GM21381 (cell line): ENCODE results near the gene LMTK2.

Experiments used
- ATAC-seq: cut with Tn5 transposase; IDR thresholded peaks from one replicate; pipeline ENCODE4 v1.9.1; 2021; ENCODE audit warnings: mild to moderate bottlenecking, moderate library complexity; ENCODE audit not compliant: unreplicated experiment

The LMTK2 gene

GRCh38 chr7:98252425-98253054 lies 145.9 kb downstream of the LMTK2 start:
- no peak for ATAC-seq

- ATAC-seq = no peak
Observed at GRCh38 chr7:98254516-98254915, 147.9 kb downstream of the LMTK2 start.

- ATAC-seq = no peak
Observed at GRCh38 chr7:98254951-98255610, 148.4 kb downstream of the LMTK2 start.

GRCh38 chr7:98256431-98256830 lies 149.8 kb downstream of the LMTK2 start:
- ATAC-seq = no peak

- no peak for ATAC-seq
Observed at GRCh38 chr7:98257701-98258100, 151.0 kb downstream of the LMTK2 start.
